Neural progenitor cell (in vitro differentiated cells): ENCODE measurements around the gene TRABD2B. TPM values are rescaled to one million over a fixed set of nuclear protein-coding genes. Genes with fewer than 3 reads are reported as not detected.

ENCODE experiments used
- DNase-seq: peaks from one replicate; pipeline ENCODE4 v3.0.0-alpha.2; 2016; ENCODE audit warnings: low spot score
- H2AFZ ChIP-seq: fragments of 200-600 bp; sonication (generic); replicated peaks from 2 replicates; pipeline ENCODE4 v1.6.1; 2016; ENCODE audit warnings: antibody characterized with exemption
- H3F3A ChIP-seq: fragments of 200-600 bp; sonication (generic); 2 replicates; pipeline ENCODE4 v1.6.1; 2016; ENCODE audit warnings: antibody characterized with exemption, low read depth
- H3K27ac ChIP-seq: fragments of 200-600 bp; sonication (generic); 2 replicates; pipeline ENCODE4 v1.5.1; 2016; ENCODE audit warnings: mild to moderate bottlenecking
- H3K27me3 ChIP-seq: fragments of 200-600 bp; sonication (generic); 2 replicates; pipeline ENCODE4 v1.6.1; 2016; ENCODE audit warnings: mild to moderate bottlenecking, moderate library complexity
- H3K36me3 ChIP-seq: fragments of 200-600 bp; sonication (generic); 2 replicates; pipeline ENCODE4 v1.5.1; 2016
- H3K4me1 ChIP-seq: fragments of 200-600 bp; sonication (generic); 2 replicates; pipeline ENCODE4 v1.6.1; 2016; ENCODE audit warnings: mixed run types
- H3K4me2 ChIP-seq: fragments of 200-600 bp; sonication (generic); 2 replicates; pipeline ENCODE4 v1.6.1; 2016
- H3K4me3 ChIP-seq: fragments of 200-600 bp; sonication (generic); 2 replicates; pipeline ENCODE4 v1.5.1; 2016
- H3K79me2 ChIP-seq: fragments of 200-600 bp; sonication (generic); 2 replicates; pipeline ENCODE4 v1.6.1; 2016; ENCODE audit warnings: low read depth
- H3K9ac ChIP-seq: fragments of 200-600 bp; sonication (generic); 2 replicates; pipeline ENCODE4 v1.6.1; 2016
- H3K9me3 ChIP-seq: fragments of 200-600 bp; sonication (generic); 2 replicates; pipeline ENCODE4 v1.5.1; 2016; ENCODE audit warnings: low read depth
- H4K20me1 ChIP-seq: fragments of 200-600 bp; sonication (generic); 2 replicates; pipeline ENCODE4 v1.6.1; 2016; ENCODE audit warnings: low read depth
- H3K27ac Mint-ChIP-seq: 3 replicates; pipeline ENCODE4 v1.8.0; 2021; ENCODE audit warnings: mixed read lengths
- H3K27me3 Mint-ChIP-seq: 2 replicates; pipeline ENCODE4 v1.8.0; 2022; ENCODE audit warnings: low read depth, mild to moderate bottlenecking, inconsistent platforms, moderate library complexity, mixed read lengths; ENCODE audit not compliant: insufficient read depth
- H3K36me3 Mint-ChIP-seq: 3 replicates; pipeline ENCODE4 v1.8.0; 2021; ENCODE audit warnings: mixed read lengths
- H3K4me1 Mint-ChIP-seq: 3 replicates; pipeline ENCODE4 v1.8.0; 2021; ENCODE audit warnings: mixed read lengths
- H3K4me3 Mint-ChIP-seq: 3 replicates; pipeline ENCODE4 v1.8.0; 2021; ENCODE audit warnings: mild to moderate bottlenecking, moderate library complexity, mixed read lengths
- H3K9me3 Mint-ChIP-seq: 3 replicates; pipeline ENCODE4 v1.8.0; 2020; ENCODE audit warnings: mixed read lengths
- EZH2 ChIP-seq: fragments of 200-600 bp; sonication (generic); IDR thresholded peaks from 2 replicates; pipeline ENCODE4 v1.6.1; 2017; ENCODE audit warnings: antibody characterized with exemption, mild to moderate bottlenecking, moderate library complexity
- EZH2phosphoT487 ChIP-seq: fragments of 200-600 bp; sonication (generic); IDR thresholded peaks from 2 replicates; pipeline ENCODE4 v1.6.1; 2017; ENCODE audit warnings: antibody characterized with exemption
- total RNA-seq: library from RNA; depleted of rRNA; stranded (reverse); fragments of >200 nt; gene quantifications from 2 replicates; pipeline ENCODE4 v1.2.3, GENCODE V29; 2015; ENCODE audit warnings: low replicate concordance
- TF ChIP-seq, protein P1 (sequence below): fragments of 200-600 bp; sonication (generic); IDR thresholded peaks from 2 replicates; pipeline ENCODE4 v1.5.1; 2017; ENCODE audit warnings: antibody characterized with exemption, mild to moderate bottlenecking

The TRABD2B gene
- total RNA-seq, 1 donor from 2014 or later, result 0.09 TPM

DNA sequence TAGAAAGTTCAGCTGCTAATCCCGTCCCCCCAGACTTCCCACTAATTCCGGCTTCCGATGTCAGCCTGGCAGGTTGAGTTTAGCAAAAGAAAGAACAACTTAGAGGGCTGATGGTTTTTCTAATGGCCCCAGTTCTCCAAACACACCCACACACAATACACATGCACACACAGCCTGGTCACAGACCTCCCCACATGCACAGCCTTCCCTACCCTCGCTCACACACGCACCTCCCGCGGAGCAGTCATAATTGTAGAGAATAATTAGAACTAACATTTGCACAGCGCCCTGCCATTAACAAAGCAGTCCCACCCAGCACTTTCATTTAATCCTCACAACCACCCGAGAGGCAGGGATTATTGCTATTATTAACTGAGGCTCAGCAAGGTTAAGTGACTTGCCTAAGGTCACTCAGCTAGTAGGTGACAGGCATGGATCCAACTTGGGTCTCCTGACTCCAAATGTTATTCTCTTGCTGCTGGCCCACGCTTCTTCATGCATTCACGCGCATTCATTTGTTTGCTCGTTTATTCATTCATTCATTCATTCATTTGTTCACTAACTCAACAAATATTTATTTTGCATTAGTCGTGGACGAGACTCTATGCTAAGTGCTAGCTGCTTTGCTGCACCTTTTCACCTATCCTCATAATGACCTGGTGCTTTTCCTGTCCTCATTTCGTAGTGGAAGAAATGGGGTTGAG is 284.4 kb downstream of the TRABD2B start:
- no peak overlapping the region for H3K4me3 ChIP-seq
- no peak overlapping the region for H3K4me3 Mint-ChIP-seq
- no peaks in the 10 kb centered on the region for H3K36me3 Mint-ChIP-seq

DNA sequence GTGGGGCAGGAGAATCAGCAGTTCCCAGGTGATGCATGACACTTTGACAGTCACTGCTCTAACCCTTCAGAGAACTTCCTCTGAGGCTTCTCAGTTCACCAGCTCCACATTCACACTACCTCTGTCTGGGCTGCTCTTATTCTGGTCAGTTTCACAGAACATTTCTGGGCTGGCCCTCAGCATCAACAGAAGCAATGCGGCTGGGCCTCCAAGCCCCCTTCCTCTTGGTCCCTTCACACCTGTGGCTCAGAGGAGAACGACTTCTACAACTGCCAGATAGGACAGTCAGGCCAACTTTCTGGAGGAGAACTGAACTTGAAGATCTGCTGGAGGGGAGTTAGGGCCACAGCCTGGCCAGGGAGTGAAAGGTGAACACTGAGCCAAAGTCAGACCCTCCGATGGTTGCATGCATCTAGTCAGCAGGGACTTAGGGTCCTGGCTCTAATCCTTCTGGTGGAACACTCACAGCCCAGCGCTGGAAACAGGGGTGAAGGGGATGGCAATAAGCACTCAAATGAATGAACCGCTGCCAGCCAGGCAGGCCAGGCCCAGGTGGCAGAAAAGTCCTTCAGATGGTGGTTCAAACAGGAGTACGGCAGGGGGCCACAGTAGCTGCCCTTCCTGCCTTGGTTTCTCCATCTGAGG is 285.2 kb downstream of the TRABD2B start:
- no peaks in the 10 kb centered on the region for H3K36me3 Mint-ChIP-seq
- Histone ChIP-seq H3K79me2 (no peaks in the 10 kb centered on the region), H3K27me3 (peaks cover 100% of the 10 kb centered on the region), H3K4me1 (peaks cover 15% of the 10 kb centered on the region), H4K20me1 (peaks cover 7% of the 10 kb centered on the region), H3F3A (peaks cover 32% of the 10 kb centered on the region), H2AFZ (no peak overlapping the region), H3K4me3 (no peak overlapping the region), H3K27ac (no peak overlapping the region), H3K9ac (no peak overlapping the region), H3K36me3 (no peaks in the 10 kb centered on the region), H3K9me3 (no peaks in the 10 kb centered on the region), H3K4me2 (no peak overlapping the region)
- DNase-seq, result no peak
- H3K27me3 Mint-ChIP-seq, result peaks cover 74% of the 10 kb centered on the region
- H3K4me1 Mint-ChIP-seq, result peaks cover 22% of the 10 kb centered on the region
- peak overlapping the region; percentile 18 for H3K4me3 Mint-ChIP-seq
- no peak overlapping the region for H3K27ac Mint-ChIP-seq
- TF ChIP-seq EZH2, result no peak
- TF ChIP-seq, protein P1, sequence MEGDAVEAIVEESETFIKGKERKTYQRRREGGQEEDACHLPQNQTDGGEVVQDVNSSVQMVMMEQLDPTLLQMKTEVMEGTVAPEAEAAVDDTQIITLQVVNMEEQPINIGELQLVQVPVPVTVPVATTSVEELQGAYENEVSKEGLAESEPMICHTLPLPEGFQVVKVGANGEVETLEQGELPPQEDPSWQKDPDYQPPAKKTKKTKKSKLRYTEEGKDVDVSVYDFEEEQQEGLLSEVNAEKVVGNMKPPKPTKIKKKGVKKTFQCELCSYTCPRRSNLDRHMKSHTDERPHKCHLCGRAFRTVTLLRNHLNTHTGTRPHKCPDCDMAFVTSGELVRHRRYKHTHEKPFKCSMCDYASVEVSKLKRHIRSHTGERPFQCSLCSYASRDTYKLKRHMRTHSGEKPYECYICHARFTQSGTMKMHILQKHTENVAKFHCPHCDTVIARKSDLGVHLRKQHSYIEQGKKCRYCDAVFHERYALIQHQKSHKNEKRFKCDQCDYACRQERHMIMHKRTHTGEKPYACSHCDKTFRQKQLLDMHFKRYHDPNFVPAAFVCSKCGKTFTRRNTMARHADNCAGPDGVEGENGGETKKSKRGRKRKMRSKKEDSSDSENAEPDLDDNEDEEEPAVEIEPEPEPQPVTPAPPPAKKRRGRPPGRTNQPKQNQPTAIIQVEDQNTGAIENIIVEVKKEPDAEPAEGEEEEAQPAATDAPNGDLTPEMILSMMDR, result no peak
- no peak for TF ChIP-seq EZH2phosphoT487
- H3K9me3 Mint-ChIP-seq, result peaks cover 4% of the 10 kb centered on the region

More for the DNA sequence above, 284.4 kb downstream of the TRABD2B start:
- Histone ChIP-seq H3K36me3 (no peaks in the 10 kb centered on the region), H3K4me1 (peaks cover 15% of the 10 kb centered on the region), H3K9me3 (no peaks in the 10 kb centered on the region), H3F3A (peaks cover 32% of the 10 kb centered on the region), H3K9ac (no peak overlapping the region), H3K4me2 (no peak overlapping the region), H3K79me2 (no peaks in the 10 kb centered on the region), H2AFZ (no peak overlapping the region), H3K27ac (no peak overlapping the region), H4K20me1 (peaks cover 7% of the 10 kb centered on the region), H3K27me3 (peaks cover 100% of the 10 kb centered on the region)
- TF ChIP-seq EZH2 (no peak), EZH2phosphoT487 (no peak)
- TF ChIP-seq, protein P1, result no peak
- peaks cover 22% of the 10 kb centered on the region for H3K4me1 Mint-ChIP-seq
- H3K9me3 Mint-ChIP-seq, result peaks cover 4% of the 10 kb centered on the region
- no peak for DNase-seq
- H3K27ac Mint-ChIP-seq, result no peak overlapping the region
- H3K27me3 Mint-ChIP-seq, result peaks cover 70% of the 10 kb centered on the region

DNA sequence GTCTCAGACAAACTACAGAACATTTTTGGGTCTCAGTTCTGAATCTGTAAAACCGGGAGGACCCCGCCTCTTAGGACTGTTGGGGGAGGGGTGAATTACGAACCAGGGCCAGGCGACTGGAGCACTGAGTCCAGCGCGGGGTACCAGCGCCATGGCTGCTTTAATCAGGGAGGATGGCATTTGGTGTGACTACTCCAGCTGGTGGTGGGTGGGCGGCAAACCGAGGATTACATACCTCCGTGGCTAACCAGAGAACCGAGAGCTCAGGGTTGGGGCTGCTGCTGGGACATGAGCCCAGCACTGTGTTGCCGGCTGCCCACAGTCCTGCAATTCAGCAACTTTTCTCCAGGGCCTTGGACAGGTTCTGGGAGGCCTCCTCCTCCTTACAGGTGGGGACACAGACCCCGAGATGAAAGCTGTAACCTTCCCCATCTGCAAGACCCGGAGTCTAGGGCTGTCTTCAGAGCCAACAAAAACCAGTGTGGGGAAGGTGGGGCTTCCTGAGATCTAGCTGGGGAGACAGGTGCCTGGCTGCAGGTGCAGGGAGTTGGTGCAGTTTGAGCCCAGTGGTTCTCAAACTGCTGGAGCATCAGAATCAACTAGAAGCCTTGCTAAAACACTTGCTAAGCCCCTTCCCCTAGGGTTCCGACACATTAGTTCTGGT is 285.9 kb downstream of the TRABD2B start:
- Histone ChIP-seq H4K20me1 (peaks cover 7% of the 10 kb centered on the region), H3K4me3 (no peak overlapping the region), H3K79me2 (no peaks in the 10 kb centered on the region), H3F3A (peaks cover 32% of the 10 kb centered on the region), H3K27me3 (peaks cover 100% of the 10 kb centered on the region), H2AFZ (no peak overlapping the region), H3K4me2 (no peak overlapping the region), H3K4me1 (peaks cover 15% of the 10 kb centered on the region), H3K27ac (no peak overlapping the region), H3K9ac (no peak overlapping the region), H3K36me3 (no peaks in the 10 kb centered on the region), H3K9me3 (no peaks in the 10 kb centered on the region)
- Mint-ChIP-seq H3K27me3 (peaks cover 72% of the 10 kb centered on the region), H3K36me3 (no peaks in the 10 kb centered on the region), H3K4me3 (no peak overlapping the region), H3K9me3 (peaks cover 4% of the 10 kb centered on the region), H3K27ac (no peak overlapping the region), H3K4me1 (peaks cover 22% of the 10 kb centered on the region)
- no peak for TF ChIP-seq EZH2phosphoT487
- TF ChIP-seq, protein P1, result no peak
- no peak for TF ChIP-seq EZH2
- DNase-seq, result no peak

Other genes starting within 250 kb of the TRABD2B start
- gene SLC5A9, start 225.3 kb upstream of the TRABD2B start, total RNA-seq, result not detected in 2 replicates